Brain microvascular endothelial cell (primary cell): ENCODE data around the gene JMJD4.
"Not testable (repeated sequence)": the region's sequence is repeated elsewhere in the genome, so short reads cannot be mapped to it uniquely, and the experiment has no call there.

Experiments used
- DNase-seq: peaks from one replicate; pipeline ENCODE4 v3.0.0-alpha.2; 2020
- H3K27ac ChIP-seq: fragments of 250-450 bp; sonication (Bioruptor Pico); 2 replicates; pipeline ENCODE4 v1.5.1; 2020; ENCODE audit warnings: mild to moderate bottlenecking, moderate library complexity
- H3K27me3 ChIP-seq: fragments of 250-450 bp; sonication (Bioruptor Pico); replicated peaks from 2 replicates; pipeline ENCODE4 v1.5.1; 2020; ENCODE audit warnings: mild to moderate bottlenecking
- H3K36me3 ChIP-seq: fragments of 250-450 bp; sonication (Bioruptor Pico); replicated peaks from 2 replicates; pipeline ENCODE4 v1.5.1; 2020; ENCODE audit warnings: mild to moderate bottlenecking
- H3K4me3 ChIP-seq: 2 replicates; pipeline ENCODE4 v1.5.1; 2011; ENCODE audit warnings: low read depth, mild to moderate bottlenecking, control low read depth, low read length, moderate library complexity
- in situ Hi-C: cut with HindIII; loops from 2 replicates; pipeline ENCODE4 v1.10.0; 2017; ENCODE audit warnings: low sequenced_read_pairs, low pct_ligation_motif_present
- TF ChIP-seq, protein P1 (sequence below): IDR thresholded peaks from 2 replicates; pipeline ENCODE4 v1.5.1; 2011; ENCODE audit warnings: low read depth, mild to moderate bottlenecking, moderate library complexity, low read length, control low read depth, inconsistent platforms; ENCODE audit errors: missing control alignments

JMJD4 gene

DNA sequence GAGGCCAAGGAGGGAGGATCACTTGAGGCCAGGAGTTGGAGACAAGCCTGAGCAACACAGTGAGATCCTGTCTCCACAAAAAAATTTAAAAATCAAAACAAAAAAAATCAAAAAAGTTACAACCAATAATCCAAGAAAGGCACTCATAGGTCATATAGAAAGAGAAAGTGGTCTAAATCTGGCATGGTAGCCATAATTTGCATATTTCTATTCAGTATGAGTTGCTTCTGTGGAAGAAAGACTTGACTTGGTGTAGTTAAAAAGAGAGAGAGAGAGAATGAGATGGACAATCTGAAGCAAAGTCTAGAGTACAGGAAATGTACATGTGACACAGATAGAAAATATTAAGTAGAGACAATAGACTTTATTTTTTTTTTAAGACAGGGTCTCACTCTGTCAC is 22.5 kb downstream of the JMJD4 start:
- no peak overlapping the region for H3K4me3 ChIP-seq
- TF ChIP-seq, protein P1, sequence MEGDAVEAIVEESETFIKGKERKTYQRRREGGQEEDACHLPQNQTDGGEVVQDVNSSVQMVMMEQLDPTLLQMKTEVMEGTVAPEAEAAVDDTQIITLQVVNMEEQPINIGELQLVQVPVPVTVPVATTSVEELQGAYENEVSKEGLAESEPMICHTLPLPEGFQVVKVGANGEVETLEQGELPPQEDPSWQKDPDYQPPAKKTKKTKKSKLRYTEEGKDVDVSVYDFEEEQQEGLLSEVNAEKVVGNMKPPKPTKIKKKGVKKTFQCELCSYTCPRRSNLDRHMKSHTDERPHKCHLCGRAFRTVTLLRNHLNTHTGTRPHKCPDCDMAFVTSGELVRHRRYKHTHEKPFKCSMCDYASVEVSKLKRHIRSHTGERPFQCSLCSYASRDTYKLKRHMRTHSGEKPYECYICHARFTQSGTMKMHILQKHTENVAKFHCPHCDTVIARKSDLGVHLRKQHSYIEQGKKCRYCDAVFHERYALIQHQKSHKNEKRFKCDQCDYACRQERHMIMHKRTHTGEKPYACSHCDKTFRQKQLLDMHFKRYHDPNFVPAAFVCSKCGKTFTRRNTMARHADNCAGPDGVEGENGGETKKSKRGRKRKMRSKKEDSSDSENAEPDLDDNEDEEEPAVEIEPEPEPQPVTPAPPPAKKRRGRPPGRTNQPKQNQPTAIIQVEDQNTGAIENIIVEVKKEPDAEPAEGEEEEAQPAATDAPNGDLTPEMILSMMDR, result no peak
- in situ Hi-C loops, result no loop called here
- no peak for DNase-seq
- no peak overlapping the region for H3K27ac ChIP-seq
- H3K36me3 ChIP-seq, result no peaks in the 10 kb centered on the region
- H3K27me3 ChIP-seq, result no peaks in the 10 kb centered on the region

DNA sequence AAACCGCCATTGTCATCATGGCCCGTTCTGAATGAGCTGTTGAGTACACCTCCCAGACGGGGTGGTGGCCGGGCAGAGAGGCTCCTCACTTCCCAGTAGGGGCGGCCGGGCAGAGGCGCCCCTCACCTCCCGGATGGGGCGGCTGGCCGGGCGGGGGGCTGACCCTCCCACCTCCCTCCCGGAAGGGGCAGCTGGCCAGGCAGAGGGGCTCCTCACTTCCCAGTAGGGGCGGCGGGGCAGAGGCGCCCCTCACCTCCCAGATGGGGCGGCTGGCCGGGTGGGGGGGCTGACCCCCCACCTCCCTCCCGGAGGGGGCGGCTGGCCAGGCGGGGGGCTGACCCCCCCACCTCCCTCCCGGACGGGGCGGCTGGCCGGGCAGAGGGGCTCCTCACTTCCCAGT is 24.6 kb downstream of the JMJD4 start:
- DNase-seq, H3K27me3 ChIP-seq, H3K27ac ChIP-seq, H3K36me3 ChIP-seq, in situ Hi-C loops, H3K4me3 ChIP-seq: not testable (repeated sequence)

DNA sequence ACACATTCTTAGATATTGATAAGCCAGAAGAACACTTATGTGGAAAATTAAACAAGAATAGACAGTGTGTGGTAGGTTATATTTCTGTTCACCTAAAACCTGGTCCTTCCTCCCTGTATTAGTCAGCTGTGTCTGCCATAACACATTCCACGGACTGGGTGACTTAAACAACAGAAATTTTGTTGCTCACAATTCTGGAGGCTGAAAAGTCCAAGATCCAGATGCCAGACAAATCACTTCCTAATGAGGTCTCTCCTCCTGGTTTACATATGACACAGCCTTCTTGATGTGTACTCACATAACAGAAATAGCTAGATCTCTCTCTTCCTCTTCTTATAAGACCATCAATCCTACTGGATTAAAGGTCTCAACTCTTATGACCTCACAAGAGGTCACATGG is 25.7 kb downstream of the JMJD4 start:
- TF ChIP-seq, protein P1, result no peak
- H3K4me3 ChIP-seq, result no peak overlapping the region
- H3K36me3 ChIP-seq, result no peaks in the 10 kb centered on the region
- H3K27ac ChIP-seq, result no peak overlapping the region
- no peaks in the 10 kb centered on the region for H3K27me3 ChIP-seq
- in situ Hi-C loops, result no loop called here
- DNase-seq, result no peak

DNA sequence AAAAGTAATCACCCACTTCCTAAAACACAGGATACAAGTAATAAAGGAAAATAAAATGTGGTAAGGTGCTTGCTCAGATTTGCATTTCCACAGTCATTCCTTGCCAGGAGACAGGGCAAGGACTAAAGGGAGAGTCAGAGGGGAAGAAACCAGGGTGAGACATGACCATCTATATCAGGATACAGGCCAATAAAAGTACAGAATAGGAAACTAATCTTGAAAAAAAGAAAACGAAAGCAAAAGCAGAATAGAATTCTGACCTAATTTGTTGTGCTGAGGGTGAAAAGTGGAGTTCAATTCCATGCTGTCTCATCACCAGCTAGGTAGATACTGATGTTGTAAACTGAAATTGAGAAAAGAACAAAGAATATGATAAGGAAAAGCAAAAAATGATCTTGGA is 27.3 kb downstream of the JMJD4 start:
- Histone ChIP-seq H3K27ac (no peak overlapping the region), H3K4me3 (no peak overlapping the region), H3K36me3 (no peaks in the 10 kb centered on the region), H3K27me3 (no peaks in the 10 kb centered on the region)
- in situ Hi-C loops, result no loop called here
- no peak for DNase-seq
- TF ChIP-seq, protein P1, result no peak

DNA sequence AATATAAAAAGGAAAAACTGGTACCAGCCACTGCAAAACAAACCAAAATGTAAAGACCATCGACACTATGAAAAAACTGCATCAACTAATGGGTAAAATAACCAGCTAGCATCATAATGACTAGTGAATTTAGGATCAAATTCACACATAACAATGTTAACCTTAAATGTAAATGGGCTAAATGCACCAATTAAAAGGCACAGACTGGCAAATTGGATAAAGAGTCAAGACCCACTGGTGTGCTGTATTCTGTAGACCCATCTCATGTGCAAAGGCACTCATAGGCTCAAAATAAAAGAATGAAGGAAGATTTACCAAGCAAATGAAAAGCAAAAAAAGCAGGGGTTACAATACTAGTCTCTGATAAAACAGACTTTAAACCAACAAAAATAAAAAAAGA is 33.5 kb downstream of the JMJD4 start:
- H3K27ac ChIP-seq, H3K36me3 ChIP-seq, H3K4me3 ChIP-seq, DNase-seq, H3K27me3 ChIP-seq, in situ Hi-C loops: not testable (repeated sequence)

DNA sequence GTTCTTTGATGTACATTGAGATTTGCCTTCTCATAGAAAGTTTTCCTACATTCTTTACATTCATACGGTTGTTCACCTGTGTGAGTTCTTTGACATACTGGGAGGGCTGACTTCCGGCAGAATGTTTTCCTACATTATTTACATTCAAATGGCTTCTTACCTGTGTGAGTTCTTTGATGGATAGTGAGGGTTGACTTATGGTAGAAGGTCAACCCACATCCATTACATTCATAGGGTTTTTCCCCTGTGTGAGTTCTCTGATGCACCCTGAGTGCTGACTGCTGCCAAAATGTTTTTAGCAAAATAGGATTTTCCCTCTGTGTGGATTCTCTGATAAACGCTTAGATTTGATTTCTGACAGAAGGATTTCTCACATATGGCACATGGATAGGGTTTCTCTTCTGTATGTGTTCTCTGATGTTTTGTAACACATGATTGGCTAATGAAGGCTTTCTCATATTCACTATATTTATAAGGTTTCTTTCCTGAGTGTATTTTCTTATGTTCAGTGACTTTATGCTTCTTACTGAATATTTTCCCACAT is 37.7 kb downstream of the JMJD4 start:
- H3K27me3 ChIP-seq, result no peaks in the 10 kb centered on the region
- in situ Hi-C loops, result no loop called here
- no peak for DNase-seq
- H3K27ac ChIP-seq, result no peak overlapping the region
- H3K36me3 ChIP-seq, result no peaks in the 10 kb centered on the region
- TF ChIP-seq, protein P1, result no peak
- H3K4me3 ChIP-seq, result no peak overlapping the region

DNA sequence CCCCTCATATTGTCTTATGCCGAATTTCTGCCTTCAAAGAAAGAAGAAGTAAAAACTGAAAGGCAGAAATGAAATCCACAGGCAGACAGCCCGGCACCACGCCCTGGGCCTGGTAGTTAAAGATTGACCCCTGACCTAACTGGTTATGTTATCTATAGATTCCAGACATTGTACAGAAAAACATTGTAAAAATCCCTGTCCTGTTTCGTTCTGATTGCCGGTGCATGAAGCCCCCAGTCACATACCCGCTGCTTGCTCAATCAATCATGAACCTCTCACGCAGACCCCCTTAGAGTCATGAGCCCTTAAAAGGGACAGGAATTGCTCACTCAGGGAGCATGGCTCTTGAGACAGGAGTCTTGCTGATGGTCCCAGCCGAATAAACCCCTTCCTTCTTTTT is 49.3 kb downstream of the JMJD4 start:
- Histone ChIP-seq H3K36me3 (no peaks in the 10 kb centered on the region), H3K27ac (no peak overlapping the region), H3K4me3 (no peak overlapping the region), H3K27me3 (no peaks in the 10 kb centered on the region)
- DNase-seq, result no peak
- in situ Hi-C loops, result no loop called here
- TF ChIP-seq, protein P1, result no peak
